GM12878 (cell line): Measurements from ENCODE around the gene SRP54. TPM values are rescaled to one million over a fixed set of nuclear protein-coding genes. Genes with fewer than 3 reads are reported as not detected.
A peak's percentile ranks its signal among the peaks of the same experiment; 100 is the strongest.

Experiments used
- ATAC-seq: fragments of 200-7000 bp; cut with Tn5 transposase; 3 replicates; pipeline ENCODE4 v1.9.1; 2020; ENCODE audit warnings: mild to moderate bottlenecking, moderate library complexity
- BruUV-seq: library from RNA; stranded (reverse); fragments of 400-500 nt; replicated peaks from 2 replicates; lab custom pipeline; 2021; lab: Mats Ljungman, UMichigan
- CTCF ChIA-PET: fragments of 300-600 bp; sonication (Branson Sonifier 250); formaldehyde crosslinking; extraction: SDS; loops from one replicate; lab custom pipeline; 2021; ENCODE audit warnings: inconsistent platforms; lab: Yijun Ruan, JAX
- POLR2A ChIA-PET: fragments of 350-600 bp; formaldehyde crosslinking; extraction: SDS; loops from one replicate; lab custom pipeline; 2021; ENCODE audit warnings: inconsistent platforms; lab: Charles Lee
- RAD21 ChIA-PET: fragments of 300-600 bp; sonication (Branson Sonifier 250); formaldehyde crosslinking; loops from one replicate; lab custom pipeline; 2023; ENCODE audit warnings: antibody characterized with exemption; ENCODE audit not compliant: unreplicated experiment; lab: Charles Lee
- SMC1A ChIA-PET: fragments of 300-600 bp; sonication (Branson Sonifier 250); formaldehyde crosslinking; loops from one replicate; lab custom pipeline; 2023; ENCODE audit not compliant: unreplicated experiment, uncharacterized antibody; lab: Charles Lee
- DNase-seq: peaks from one replicate; pipeline ENCODE4 v3.0.0-alpha.2; 2011; ENCODE audit warnings: low read depth, low spot score
- FAIRE-seq: peaks from 3 replicates; lab custom pipeline; 2011; peaks lifted over from hg19 to GRCh38; lab: Jason Lieb, UNC
- H2AFZ ChIP-seq: 2 replicates; pipeline ENCODE4 v1.6.0; 2011; ENCODE audit warnings: low read depth, low read length, control low read depth; ENCODE audit not compliant: control insufficient read depth
- H3K27ac ChIP-seq: 2 replicates; pipeline ENCODE4 v1.5.1; 2011; ENCODE audit warnings: control low read depth; ENCODE audit not compliant: control insufficient read depth, insufficient read depth
- H3K27me3 ChIP-seq, 2 experiments: replicated peaks in 1 of 2; 2 replicates each; pipeline versions ENCODE4 v1.6.0 to v1.6.1; 2011; ENCODE audit warnings: low read length in 1 of 2; ENCODE audit not compliant: control insufficient read depth in 2 of 2, insufficient read depth in 2 of 2
- H3K36me3 ChIP-seq, 2 experiments: 2 replicates each; pipeline ENCODE4 v1.5.1; 2011; ENCODE audit warnings: low read length in 1 of 2; ENCODE audit not compliant: control insufficient read depth in 2 of 2, insufficient read depth in 2 of 2
- H3K4me1 ChIP-seq: 2 replicates; pipeline ENCODE4 v1.6.1; 2011; ENCODE audit warnings: mild to moderate bottlenecking, low read length, moderate library complexity, mixed read lengths; ENCODE audit not compliant: control insufficient read depth, insufficient read depth
- H3K4me2 ChIP-seq: 2 replicates; pipeline ENCODE4 v1.6.0; 2011; ENCODE audit warnings: control low read depth; ENCODE audit not compliant: control insufficient read depth, insufficient read depth
- H3K4me3 ChIP-seq: fragments of 200-600 bp; sonication (generic); 2 replicates; pipeline ENCODE4 v1.5.1; 2016
- H3K79me2 ChIP-seq: 2 replicates; pipeline ENCODE4 v1.6.0; 2011; ENCODE audit warnings: low read length; ENCODE audit not compliant: control insufficient read depth, insufficient read depth
- H3K9ac ChIP-seq: 2 replicates; pipeline ENCODE4 v1.8.0; 2011; ENCODE audit warnings: low read length, control low read depth, mixed read lengths; ENCODE audit not compliant: control insufficient read depth, insufficient read depth
- H3K9me3 ChIP-seq: replicated peaks from 3 replicates; pipeline ENCODE4 v1.5.1; 2011; ENCODE audit warnings: mild to moderate bottlenecking, low read length; ENCODE audit not compliant: control insufficient read depth, insufficient read depth
- H4K20me1 ChIP-seq: 2 replicates; pipeline ENCODE4 v1.6.0; 2011; ENCODE audit not compliant: control insufficient read depth, insufficient read depth
- CBFB ChIP-seq: IDR thresholded peaks from 2 replicates; pipeline ENCODE4 v1.6.1; 2016; ENCODE audit warnings: antibody characterized with exemption, low read depth
- ETV6 ChIP-seq, 2 experiments: fragments of 450-650 bp in 1 of 2; IDR thresholded peaks in 1 of 2; conservative IDR thresholded peaks in 1 of 2; 2 replicates each; pipeline ENCODE4 v1.6.1; 2014; ENCODE audit warnings: antibody characterized with exemption in 1 of 2, borderline replicate concordance in 1 of 2, low read depth in 1 of 2, mild to moderate bottlenecking in 1 of 2, moderate library complexity in 1 of 2
- GATAD2B ChIP-seq: fragments of 450-650 bp; conservative IDR thresholded peaks from 2 replicates; pipeline ENCODE4 v1.6.1; 2017; ENCODE audit warnings: low read depth, mild to moderate bottlenecking, moderate library complexity
- PML ChIP-seq: IDR thresholded peaks from 2 replicates; pipeline ENCODE4 v1.6.1; 2012; ENCODE audit warnings: low read length, inconsistent platforms
- RBBP5 ChIP-seq: fragments of 200-600 bp; sonication (generic); conservative IDR thresholded peaks from 2 replicates; pipeline ENCODE4 v1.6.1; 2016
- SREBF1 ChIP-seq: IDR thresholded peaks from 2 replicates; pipeline ENCODE4 v1.6.1; 2012; ENCODE audit warnings: mild to moderate bottlenecking, low read length
- WRNIP1 ChIP-seq: IDR thresholded peaks from 2 replicates; pipeline ENCODE4 v1.6.1; 2011; ENCODE audit warnings: low read depth, low read length, improper control_type of control experiment, borderline replicate concordance
- YY1 ChIP-seq: IDR thresholded peaks from 2 replicates; pipeline ENCODE4 v1.6.1; 2011; ENCODE audit warnings: low read depth, mild to moderate bottlenecking, low read length
- WGBS: methylation state at CpG from one replicate; pipeline ENCODE4 v1.1.6; 2016; ENCODE audit warnings: low lambda C conversion rate; ENCODE audit not compliant: insufficient replicate concordance, insufficient coverage; ENCODE audit errors: missing lambda C conversion rate; 5-methylcytosine and 5-hydroxymethylcytosine counted together
- in situ Hi-C: fragments of 300-500 bp; cut with MboI; formaldehyde crosslinking; loops from 9 replicates; pipeline ENCODE4 v1.14.3; 2018; ENCODE audit warnings: mixed read lengths
- intact Hi-C: fragments of 100-400 bp; cut with micrococcal nuclease; formaldehyde crosslinking; loops from one replicate; pipeline ENCODE4 v1.14.2; 2022; ENCODE audit not compliant: unreplicated experiment
- polyA plus RNA-seq, 11 experiments: library from polyadenylated mRNA; depleted of rRNA in 4 of 11; unstranded in 6 of 11; stranded (reverse) in 5 of 11; fragments of >200 nt; fragmentation: Nextera tagmentation in 4 of 11; fragmentation: Illumina TruSeq in 1 of 11; extraction: Ambion mirVana in 4 of 11; extraction: Trizol in 1 of 11; gene quantifications; 1 replicate in 1 of 11; 2 replicates in 10 of 11; pipeline versions ENCODE4 v1.2.1 to v1.2.3, GENCODE V29; 2011 to 2016; ENCODE audit warnings: inconsistent platforms in 2 of 11, missing spikeins in 2 of 11, low read depth in 1 of 11
- total RNA-seq, 4 experiments: library from RNA; depleted of rRNA in 3 of 4; stranded (reverse); fragments of >200 nt in 3 of 4; fragmentation: Illumina TruSeq in 1 of 4; extraction: Trizol in 1 of 4; gene quantifications; 2 replicates each; pipeline versions ENCODE4 v1.2.1 to v1.2.3, GENCODE V29; 2013 to 2021
- TF ChIP-seq, protein P1 (sequence below): IDR thresholded peaks from 2 replicates; pipeline ENCODE4 v1.6.1; 2012; ENCODE audit warnings: low read depth, low read length, improper control_type of control experiment
- TF ChIP-seq, protein P2 (sequence below): fragments of 450-650 bp; IDR thresholded peaks from 2 replicates; pipeline ENCODE4 v1.6.1; 2014; ENCODE audit warnings: mild to moderate bottlenecking

SRP54 gene
- total and polyA plus RNA-seq, 10 of the 15 experiments (the other 5 are each of a cell fraction or from before 2014, with no cell fraction given): 54.1 to 130 (median 72.3) TPM

DNA sequence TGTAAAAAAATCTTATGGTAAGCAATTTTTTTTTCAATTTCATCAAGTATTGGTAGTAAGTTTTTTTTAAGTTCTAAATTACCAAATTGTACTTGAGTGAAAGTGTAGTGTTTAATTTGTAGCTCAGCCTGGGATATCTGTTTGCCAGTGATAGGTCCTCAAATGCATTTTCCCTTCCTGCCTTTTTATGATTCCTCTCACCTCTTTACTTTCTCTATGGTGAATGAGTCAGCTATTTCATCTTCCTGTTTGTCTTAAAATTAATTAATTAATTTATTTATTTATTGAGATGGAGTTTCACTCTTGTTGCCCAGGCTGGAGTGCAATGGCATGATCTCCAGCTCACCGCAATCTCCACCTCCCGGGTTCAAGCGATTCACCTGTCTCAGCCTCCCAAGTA, 10.6 kb downstream of the SRP54 start (continued):
- TF ChIP-seq WRNIP1: no peak
- TF ChIP-seq, protein P1, sequence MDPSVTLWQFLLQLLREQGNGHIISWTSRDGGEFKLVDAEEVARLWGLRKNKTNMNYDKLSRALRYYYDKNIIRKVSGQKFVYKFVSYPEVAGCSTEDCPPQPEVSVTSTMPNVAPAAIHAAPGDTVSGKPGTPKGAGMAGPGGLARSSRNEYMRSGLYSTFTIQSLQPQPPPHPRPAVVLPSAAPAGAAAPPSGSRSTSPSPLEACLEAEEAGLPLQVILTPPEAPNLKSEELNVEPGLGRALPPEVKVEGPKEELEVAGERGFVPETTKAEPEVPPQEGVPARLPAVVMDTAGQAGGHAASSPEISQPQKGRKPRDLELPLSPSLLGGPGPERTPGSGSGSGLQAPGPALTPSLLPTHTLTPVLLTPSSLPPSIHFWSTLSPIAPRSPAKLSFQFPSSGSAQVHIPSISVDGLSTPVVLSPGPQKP: no peak
- TF ChIP-seq, protein P2, sequence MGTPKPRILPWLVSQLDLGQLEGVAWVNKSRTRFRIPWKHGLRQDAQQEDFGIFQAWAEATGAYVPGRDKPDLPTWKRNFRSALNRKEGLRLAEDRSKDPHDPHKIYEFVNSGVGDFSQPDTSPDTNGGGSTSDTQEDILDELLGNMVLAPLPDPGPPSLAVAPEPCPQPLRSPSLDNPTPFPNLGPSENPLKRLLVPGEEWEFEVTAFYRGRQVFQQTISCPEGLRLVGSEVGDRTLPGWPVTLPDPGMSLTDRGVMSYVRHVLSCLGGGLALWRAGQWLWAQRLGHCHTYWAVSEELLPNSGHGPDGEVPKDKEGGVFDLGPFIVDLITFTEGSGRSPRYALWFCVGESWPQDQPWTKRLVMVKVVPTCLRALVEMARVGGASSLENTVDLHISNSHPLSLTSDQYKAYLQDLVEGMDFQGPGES: no peak
- no peak for TF ChIP-seq RBBP5
- TF ChIP-seq, all 136 proteins: peak for 0

GRCh38 chr14:34994668-34995067, 11.9 kb downstream of the SRP54 start:
- TF ChIP-seq ETV6 (conservative IDR thresholded peaks at IDR 0.05 in 1 of 2, IDR thresholded peaks at IDR 0.05 in 1 of 2; ENCODE audit: borderline replicate concordance in 1 of 2, low read depth in 1 of 2) (no peak), CBFB (no peak), YY1 (no peak), PML (no peak), GATAD2B (no peak), SREBF1 (no peak)
- FAIRE-seq: no peak
- no TSS peak for BruUV-seq

More at GRCh38 chr14:34994668-34995067, 11.9 kb downstream of the SRP54 start:
- ChIA-PET POLR2A (interaction anchor here (0.6 kb wide), 1 partner anchor 470 kb away, joined by 8 read pairs; no protein-coding TSS in a partner anchor), SMC1A (interaction anchor here (1.3 kb wide), 1 partner anchor 46 kb away, joined by 3 read pairs; no protein-coding TSS in a partner anchor), CTCF (no interaction called here), RAD21 (interaction anchor here (1.2 kb wide), 1 partner anchor 11 kb away, joined by 5 read pairs; the partner anchor contains the start of gene SRP54)
- intact Hi-C loops: no loop called here
- peaks cover 53% of the 10 kb centered on the region for H3K79me2 ChIP-seq
- no peak overlapping the region for H2AFZ ChIP-seq
- no peak overlapping the region for H3K4me2 ChIP-seq
- in situ Hi-C loops: no loop called here
- 100% methylated on average over 2 of the region's 2 CpGs for WGBS
- H3K27me3 ChIP-seq: no peaks in the 10 kb centered on the region
- ATAC-seq: peak; percentile 17
- H3K4me3 ChIP-seq: no peak overlapping the region
- H3K9me3 ChIP-seq: no peaks in the 10 kb centered on the region; the same call in 2 of the 3 replicates
- DNase-seq: no peak
- no peak overlapping the region for H3K27ac ChIP-seq
- H3K36me3 ChIP-seq: no peaks in the 10 kb centered on the region; a peak in 2 of 4 replicates
- no peak overlapping the region for H3K9ac ChIP-seq
- H4K20me1 ChIP-seq: no peaks in the 10 kb centered on the region
- peaks cover 5% of the 10 kb centered on the region for H3K4me1 ChIP-seq
